NCI-H1048 (cell line): Measurements from ENCODE around the gene TLE3.
"Not testable (repeated sequence)": the region's sequence is repeated elsewhere in the genome, so short reads cannot be mapped to it uniquely, and the experiment has no call there.

ENCODE experiments used
- DNase-seq: peaks from one replicate; lab custom pipeline; 2025; lab: John Stamatoyannopoulos, UW

The TLE3 gene

DNA sequence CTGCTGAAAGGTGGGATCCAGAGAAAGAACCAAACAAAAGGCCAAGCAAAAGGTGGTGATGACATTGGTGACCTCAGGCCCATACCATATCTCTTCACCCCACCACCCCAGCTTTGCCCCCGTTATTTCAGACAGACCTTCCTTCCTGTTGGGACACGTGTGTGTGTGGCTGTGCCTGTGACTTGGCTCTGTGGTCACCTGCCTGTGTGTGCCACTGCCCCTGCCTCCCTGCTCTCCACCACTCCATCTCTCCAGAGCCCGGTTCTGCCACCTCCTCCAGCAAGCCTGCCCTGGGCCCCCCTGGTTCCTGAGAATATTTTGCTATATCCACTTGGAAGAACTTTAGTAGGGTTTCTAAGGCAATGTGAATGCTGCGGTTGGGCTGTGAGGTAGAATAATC, 28.6 kb upstream of the TLE3 start:
- no peak for DNase-seq

DNA sequence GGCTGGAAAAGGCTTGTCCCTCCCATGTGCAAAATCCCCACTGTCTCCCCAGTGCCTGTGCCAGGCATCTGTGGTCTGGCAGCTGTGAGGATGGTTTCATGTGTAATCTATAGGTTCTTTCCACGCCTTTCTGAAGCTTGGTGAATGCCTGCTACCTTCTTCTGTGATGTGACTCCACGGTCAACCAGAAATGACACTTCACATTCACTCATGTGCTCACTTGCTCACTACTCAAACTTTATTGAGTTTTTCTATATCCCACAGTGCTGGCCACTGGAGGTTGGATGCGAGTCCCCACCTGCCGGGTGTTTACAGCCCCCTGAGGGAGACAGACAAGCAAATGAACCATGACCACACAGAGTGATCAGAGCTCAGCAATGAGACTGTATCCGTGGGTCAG, 27.9 kb upstream of the TLE3 start:
- DNase-seq = no peak

DNA sequence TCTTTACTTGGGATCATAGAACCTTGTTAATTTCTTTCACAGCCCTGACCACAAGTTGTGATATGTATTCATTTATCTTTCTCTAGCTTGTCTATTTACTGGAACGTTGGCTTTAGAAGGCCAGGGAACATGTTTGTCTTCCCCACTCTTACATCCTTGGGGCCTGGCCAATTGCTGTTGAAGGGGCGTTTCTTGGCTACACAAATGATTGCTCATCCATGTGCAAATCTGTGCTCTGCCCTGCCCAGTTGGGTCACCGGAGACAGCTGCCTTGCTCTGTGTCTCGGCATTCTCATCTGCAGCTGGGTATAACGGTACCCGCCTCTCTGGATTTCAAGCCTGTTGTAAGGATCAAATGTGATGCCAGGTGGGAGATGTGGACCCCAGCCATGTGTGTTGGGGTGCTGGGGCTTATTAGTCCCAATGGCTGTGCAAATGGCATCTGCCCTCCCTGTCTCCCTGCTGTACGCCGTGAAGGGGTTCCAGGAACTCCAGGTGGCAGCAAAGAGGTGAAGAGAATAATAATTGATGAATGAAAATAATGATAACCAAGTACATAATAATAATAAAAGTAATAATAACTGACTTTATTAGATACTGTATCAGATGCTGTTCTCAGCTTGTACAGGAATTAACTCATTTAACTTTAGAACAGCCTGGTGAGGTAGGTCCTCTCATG, 24.0 kb upstream of the TLE3 start:
- no peak for DNase-seq

DNA sequence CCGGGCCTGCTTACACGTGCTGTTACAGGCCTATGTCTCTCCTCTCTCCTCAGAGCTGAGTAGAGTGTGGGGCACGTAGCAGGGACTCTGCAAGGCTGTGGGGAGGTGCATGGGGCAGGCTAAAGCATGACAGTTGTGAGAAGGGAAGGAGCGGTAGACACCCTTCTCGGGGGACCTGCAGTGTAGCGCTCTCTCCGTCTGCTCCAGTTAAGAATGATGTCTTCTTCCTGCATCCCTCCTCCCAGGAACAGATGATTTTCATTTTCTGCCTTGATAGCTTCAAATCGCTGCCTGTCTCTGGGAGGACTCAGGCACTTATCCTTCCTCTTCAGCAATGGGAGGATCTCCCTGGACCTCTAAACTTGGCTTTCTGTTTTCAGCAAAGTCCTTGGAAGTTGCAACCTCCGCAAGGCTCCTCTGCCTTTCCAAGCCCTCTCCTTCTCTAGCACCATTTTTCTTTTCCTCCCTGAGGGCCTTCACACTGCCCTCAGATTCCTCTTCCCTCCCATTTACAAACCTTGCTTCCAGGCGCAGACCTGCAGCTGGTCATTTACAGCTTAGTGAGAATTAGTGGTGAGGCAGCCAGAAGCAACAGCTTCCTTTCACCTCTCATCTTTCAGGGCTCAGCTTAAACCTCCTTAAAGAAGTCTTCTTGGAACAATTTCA, 23.4 kb upstream of the TLE3 start:
- no peak for DNase-seq

DNA sequence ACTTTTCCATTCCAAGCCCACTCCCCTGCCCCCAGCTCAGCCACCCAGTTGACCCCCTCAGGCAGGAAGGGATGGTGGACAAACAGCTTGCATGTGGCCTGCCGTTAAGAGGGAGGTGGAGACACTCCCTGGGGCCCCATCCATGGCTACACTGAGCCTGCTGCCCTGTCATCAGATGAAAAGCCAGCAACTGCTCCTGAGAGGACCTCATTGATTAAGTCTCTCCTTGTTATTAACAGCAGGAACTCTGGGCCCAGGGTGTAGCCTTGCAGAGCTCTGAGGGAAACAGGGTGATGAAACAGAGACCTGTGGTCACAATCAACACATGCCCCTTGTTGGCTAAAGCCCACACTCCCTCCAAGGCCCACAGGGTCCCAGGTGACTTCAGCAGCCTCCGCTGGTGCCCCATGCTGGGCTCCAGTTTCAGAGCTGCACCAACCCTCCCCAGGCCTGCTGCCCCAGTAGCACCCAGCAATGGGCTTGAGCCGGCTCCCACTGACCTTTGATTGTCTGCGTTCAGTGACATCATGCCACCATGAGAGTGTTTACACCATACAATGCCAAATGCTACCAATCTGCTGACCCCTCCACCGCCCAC, 22.3 kb upstream of the TLE3 start:
- no peak for DNase-seq

DNA sequence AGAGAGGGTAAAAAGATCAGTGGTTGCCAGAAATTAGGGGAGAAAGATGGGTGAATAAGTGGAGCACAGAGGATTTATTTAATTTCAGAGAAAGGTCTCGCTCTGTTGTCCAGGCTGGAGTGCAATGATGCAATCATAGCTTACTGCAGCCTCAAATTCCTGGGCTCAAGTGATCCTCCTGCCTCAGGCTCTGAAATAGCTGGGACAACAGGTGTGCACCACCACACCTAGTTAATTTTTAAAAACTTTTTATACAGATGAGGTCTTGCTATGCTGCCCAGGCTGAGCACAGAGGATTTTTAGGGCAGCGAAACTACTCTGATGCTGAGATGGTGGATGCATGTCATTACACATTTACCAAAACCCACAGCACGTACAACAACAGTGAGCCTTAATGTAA, 20.9 kb upstream of the TLE3 start:
- no peak for DNase-seq

DNA sequence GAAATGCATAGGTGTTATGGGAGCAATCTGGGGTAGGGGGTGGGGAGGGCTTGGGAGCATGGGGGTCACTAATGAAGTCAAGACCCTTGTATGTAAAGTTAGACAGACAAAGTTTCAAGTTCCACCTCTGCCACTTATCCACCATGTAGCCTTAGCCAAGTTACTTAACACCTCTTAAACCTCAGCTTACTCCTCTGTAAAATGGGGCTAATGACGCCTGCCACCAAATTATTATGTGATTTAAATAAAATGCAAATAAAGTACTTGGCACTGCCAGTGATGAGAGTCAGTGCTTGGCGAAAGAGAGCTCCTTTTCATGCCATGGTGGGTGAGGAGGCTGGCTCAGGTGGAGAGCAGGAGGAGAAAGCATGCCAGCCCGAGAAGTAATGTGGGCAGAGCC, 18.6 kb upstream of the TLE3 start:
- DNase-seq = no peak

DNA sequence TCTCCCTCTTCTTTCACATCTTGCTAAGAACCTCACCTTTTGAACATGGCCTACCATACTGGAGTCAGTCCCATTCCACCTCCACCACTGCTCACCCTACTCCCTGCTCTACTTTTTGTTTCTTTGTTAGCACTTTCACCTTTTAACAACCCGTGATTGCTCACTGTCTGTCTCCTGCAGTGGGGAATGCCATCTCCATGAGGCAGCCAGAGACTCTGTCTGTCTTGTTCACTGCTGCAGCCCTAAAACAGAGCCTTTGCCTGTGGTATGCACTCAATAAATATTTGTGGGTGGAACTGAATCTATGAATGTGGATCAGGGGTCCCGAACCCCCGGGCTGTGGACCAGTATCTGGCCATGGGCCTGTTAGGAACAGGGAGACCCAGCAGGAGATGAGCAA, 16.5 kb upstream of the TLE3 start:
- no peak for DNase-seq

DNA sequence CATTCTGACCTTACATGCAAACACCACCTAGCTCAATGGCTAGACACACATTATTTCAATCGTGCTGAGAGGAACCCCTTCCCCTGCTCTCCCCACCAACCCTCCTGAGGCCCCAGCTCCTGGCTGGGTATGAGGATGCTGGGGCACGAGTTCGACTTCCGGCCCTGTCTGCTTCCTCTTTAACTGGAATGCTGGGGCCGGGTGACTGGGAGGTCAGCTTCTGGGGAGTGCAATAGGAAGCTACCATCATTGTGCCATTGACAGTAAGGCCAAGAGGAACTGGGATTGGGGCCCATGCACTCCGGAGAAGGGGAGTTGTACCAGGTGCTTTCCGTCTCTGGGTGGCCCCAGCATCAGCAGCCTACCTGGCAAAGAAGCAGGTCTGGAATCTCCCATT, 15.6 kb upstream of the TLE3 start:
- no peak for DNase-seq

DNA sequence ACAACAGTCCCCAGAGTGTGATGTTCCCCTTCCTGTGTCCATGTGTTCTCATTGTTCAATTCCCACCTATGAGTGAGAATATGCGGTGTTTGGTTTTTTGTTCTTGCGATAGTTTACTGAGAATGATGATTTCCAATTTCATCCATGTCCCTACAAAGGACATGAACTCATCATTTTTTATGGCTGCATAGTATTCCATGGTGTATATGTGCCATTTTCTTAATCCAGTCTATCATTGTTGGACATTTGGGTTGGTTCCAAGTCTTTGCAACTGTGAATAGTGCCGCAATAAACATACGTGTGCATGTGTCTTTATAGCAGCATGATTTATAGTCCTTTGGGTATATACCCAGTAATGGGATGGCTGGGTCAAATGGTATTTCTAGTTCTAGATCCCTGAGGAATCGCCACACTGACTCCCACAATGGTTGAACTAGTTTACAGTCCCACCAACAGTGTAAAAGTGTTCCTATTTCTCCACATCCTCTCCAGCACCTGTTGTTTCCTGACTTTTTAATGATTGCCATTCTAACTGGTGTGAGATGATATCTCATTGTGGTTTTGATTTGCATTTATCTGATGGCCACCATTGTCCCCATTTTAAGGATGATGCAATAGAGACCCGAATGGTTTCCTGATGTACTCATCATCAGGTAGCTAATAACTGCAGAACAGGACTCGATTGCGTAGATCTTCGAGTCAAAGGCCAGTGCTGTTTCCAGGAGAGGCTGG, 15.0 kb upstream of the TLE3 start:
- not testable (repeated sequence) for DNase-seq

DNA sequence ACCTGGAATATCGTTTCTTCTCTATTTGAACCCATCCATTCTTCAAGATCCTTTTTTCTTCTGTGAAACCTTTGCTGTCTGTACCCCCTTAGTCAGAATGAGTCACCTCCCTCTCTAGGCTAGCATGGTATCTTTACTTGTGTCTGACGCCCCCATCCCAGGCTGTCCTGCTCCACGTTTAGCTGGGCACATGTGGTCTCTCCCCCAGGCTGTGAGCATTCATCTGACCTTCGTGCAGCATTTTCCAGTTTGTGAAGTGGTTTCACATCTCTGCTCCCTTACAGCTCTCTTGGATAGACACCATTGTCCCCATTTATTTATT, 14.3 kb upstream of the TLE3 start:
- DNase-seq = no peak

DNA sequence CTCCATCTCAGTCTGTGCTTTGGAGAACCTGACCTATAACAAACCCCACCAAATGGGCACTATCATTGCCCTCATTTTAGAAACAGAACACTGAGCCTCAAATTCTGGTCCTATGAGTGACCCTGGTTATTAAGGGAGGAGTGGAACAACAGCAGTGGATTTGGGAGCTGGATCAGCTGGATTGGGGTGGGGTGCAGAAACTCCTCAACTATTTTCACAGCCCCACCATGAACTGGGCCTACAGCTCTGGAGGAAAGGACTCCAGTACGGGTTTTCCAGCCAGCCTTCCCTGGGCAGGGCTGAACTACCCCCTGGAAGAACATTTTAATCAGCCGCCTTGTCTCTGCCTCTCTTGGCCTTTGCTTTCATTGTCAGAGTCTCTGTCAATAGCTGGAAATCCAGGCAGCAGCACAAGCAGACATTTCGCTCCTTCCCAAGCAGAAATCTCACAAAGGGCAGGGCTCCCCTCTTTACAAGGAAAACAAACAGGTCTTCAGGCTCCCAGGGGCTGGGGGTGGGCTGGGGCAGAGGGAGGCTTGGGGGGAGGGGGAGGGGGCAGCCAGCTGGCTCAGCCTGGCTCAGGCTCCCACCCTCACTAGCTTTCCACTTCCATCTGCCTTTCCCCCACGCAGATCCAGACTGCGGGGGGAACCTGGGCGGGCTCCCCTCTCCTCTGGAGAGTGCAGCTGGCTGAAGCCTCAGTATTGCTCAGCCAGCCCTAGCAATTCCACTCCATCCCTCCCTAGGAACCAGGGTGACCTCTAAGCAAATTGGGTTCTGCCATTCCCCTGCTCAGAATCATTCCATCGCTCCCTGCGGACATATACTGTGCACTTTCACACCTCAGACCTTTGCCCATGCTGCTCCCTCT, 13.7 kb upstream of the TLE3 start:
- peak; percentile 63 for DNase-seq

DNA sequence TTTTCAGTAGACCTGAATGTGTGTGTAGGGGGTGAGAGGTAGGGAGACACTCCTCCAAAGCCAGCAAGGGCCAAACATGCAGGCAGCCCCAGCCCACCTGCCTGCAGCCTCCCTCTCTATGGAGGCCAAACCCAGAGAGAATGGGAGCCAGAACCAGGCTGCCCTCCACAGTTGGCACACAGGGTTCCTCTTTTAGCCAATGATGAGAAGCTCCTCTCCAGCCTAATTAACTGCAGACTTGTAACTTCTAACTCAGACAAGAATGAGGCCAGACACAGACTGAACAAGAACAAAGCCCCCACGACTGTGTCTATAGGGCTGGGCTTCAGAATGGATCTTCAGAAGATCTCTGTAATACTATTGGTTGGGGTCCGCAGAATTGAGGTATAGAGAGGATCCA, 12.3 kb upstream of the TLE3 start:
- DNase-seq = no peak

DNA sequence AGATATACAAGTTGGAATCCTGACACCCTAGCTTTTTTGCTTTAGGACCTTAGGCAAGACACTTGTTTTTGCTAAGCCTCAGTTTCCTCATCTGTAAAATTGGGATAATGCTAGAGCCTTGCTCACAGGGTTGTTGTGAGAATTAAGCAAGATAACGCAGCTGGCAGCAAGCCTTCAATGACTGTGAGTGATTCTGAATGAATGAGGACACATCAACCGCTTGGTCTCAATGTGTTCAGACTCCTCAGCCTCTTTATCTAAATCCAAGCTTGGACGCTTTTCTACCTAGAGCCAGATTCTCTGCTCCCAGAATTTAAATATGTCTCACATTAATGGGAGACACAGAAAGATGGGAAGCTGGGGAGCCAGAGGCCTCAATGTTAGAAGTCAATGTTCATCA, 11.8 kb upstream of the TLE3 start:
- DNase-seq = no peak

DNA sequence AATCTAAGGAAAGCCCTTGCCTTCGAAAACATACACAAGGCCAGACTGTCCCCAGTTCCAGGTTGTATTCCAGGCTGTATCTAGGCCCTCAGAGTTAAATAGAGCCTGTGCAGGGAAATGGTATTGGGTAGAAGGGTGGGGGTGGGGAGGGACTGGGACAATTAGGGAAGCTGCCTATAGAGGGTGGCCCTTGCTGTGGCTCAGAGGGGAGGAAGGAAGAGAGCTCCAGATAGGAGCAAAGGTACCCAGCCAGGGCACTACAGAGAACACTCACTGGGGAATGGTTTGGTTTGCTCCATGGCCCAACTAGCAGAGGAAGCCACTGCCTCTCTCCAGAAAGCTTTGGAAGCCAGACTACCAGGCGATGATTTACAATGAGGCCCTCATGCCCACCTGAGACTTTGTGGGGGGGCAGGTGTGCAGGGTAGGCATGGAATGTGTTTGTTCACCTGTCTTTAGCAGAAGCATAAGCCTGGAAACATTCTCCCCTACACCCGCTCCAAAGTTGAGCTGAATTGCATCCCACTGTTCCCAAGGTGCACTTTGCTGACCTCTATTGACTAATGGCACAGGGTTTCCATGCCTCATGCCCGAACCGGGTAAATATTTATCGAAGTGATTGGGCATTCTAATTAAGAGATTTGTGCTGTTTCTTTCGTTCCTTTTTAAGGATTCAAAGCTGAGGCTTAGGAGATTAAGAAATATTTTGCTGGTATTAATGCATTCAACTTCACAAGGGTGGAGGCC, 6.3 kb upstream of the TLE3 start:
- DNase-seq = no peak

DNA sequence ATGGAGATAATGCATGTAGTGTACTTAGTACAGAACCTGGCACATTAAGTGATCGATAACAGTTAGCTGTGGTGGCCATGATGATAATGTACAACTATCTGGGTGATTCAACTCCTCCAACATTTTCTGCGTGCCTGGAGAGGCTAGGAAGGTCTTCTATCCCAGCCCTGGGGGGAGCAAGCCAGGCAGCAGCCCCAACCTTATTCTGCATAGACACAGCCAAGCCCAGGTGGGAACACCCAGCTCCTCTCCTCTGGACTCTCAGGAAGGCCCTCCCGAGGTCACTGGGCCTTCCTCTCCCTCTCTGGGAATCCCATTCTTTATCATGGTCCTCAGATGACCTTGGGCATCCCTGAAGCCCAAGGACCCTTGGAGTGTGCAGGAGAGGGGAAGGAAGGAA, 5.1 kb upstream of the TLE3 start:
- no peak for DNase-seq

DNA sequence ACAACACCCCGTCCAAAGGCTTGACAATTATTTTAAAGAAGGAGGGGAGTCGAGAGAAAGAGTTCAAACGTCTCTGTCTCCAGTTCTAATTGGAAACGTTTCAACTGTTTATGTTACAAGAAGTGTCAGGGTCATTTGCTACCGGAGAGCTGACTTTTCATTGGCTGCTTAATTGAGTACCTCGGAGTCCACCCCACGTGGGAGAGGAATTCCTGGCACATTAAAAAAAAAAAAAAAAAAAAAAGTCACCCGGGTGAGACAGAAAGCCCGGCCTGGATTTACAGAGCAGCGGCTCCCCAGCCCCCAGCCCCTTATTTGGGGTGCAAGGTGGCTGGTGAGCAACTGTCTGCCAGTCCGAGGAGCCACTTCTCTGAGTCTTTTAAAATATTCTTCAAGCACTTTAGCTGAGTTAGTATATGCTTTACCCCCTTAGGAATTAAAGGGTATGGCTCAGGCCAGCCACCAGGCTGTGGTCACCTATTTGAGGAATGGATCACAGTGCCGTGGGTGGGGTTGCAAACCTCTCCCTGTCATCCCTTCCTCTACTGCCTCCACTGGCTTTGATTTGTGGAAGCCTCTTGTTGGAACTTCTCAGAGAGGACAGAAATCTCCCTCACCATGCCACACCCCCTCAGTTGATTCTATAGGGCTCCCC, 3.9 kb upstream of the TLE3 start:
- peak; percentile 82 for DNase-seq

DNA sequence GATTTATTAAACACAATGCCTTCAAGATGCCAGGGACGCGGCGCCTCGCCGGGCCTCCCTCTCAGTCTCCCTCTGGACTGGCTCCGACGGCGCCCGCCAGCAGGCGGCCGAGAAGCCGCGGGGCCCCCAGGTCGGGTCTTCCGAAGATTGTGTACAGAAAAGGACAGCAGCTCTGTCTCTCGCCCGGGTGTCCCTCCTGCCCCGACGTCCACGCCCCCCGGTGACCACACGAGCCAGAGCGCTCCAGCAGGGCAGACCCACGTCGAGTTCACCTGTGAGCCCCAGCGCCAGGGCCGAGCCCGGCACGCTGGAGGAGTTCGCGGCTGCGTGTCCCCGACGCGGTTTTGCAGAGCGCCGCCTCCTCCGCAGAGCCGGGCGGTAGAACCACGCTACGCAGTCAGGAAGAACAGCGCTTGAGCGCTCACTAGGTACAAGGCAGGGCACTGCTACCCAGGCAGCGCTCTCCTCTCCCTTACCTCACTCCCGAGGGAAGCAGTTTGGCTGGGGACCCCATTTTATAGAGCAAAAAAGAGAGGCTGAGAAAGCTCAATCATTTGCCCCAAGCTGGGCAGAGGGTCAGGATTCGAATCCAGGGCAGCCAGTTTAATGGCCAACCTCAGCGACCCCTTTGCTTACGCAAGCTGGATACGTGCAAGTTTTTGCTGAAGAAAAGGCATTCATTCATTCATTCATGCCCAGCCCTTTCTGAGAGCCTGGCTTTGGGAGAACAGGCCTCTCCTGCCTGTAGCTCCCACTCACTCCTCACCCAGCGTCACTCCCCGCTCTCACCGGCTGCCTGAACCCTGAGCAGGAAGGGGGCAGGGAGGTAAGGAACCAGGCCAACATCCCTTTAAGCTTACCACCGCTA, 3.0 kb upstream of the TLE3 start:
- DNase-seq = no peak

DNA sequence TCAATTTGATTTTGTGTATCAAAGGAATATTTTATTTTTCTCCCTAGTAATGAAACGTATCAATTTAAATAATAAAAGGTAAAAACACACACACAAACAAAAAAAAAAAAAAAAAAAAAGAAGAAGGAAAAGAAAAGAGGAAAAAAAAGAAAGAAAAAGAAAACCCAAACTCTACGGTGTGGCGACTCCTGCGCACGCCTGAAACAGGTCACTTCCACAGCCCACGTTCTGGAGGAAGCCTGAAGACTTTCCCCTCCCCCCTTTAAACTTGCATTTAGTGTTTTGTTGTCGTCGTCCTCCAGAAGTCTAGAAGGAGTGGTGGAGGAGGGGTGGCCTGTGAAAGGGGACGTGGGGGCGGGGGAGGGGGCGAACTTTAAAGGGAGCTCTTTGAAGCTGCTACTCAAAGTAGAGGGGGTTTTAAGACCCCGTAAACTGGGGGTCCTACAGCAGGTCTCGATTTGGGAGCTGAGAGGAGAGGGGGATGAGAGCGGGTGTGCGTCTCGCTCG, 2.3 kb upstream of the TLE3 start:
- DNase-seq = no peak
